Measurements from ENCODE around the gene ERI3.

The ERI3 gene

DNA sequence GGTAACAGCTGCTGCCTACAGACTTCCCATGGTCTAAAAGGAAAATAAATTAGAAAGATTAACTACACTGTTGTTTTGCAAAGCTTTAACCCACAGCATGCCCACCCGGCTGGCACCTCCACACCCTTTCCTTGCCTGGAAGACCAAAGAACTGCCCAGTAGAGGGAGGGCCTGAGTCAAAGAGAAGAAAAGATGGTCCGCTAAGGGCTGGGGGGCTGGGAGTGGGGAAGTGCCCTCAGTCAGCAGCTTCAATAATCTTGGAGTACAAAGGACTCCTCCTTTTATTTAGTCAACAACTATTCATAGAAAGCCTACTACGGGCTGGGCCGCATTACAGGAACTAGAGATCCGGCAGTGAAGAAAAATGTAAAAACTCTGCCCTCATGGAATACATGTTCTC lies 40.6 kb downstream of the ERI3 start:
- no peak for DNase-seq

- no peak for DNase-seq
These were observed 41.7 kb downstream of the ERI3 start for GRCh38 chr1:44313265-44313918.

- DNase-seq = no peak
These were observed 42.5 kb downstream of the ERI3 start for GRCh38 chr1:44312399-44313196.

GRCh38 chr1:44310006-44310405 lies 45.1 kb downstream of the ERI3 start:
- DNase-seq = no peak

DNA sequence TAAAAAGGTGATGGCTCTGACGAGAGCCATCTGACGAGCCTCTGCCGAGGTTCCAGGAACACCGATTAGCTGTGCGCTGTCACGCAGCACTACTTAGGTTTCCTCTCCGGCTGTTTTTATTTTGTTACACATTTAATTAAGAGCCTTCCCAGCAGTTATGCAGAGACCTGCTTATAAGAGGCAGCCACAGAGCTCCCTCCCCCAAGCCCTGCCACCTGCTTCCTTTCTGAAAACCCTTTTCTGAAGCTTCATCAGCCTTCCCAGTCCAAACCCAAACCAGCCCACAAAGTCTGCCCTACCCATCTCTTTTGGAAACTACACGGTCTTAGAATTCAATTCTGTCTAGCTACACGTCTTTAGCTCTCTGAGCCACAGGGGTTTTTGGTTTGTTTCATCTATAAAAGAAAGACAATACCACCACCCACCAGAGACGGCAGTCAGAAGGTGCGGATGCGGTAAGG lies 49.1 kb downstream of the ERI3 start:
- no peak for DNase-seq

DNA sequence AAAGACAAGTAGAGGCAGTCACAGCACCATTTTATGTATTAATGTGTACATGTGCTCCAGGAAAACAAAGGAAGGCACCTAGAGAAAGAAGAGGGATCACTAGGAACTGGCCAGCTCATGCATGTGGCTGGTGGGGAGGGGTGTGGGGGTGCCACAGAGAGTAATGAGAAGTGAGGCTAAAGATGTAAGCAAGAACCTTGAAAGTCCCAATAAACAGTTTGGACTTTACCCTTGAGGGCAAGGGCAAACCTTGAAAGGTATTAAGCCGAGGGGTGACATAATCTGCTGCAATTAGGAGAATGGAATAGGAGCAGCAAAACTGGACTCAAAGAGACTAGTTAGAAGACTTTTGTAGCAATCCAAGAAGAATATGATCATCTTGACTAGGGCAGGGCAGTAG lies 51.5 kb downstream of the ERI3 start:
- no peak for DNase-seq

- DNase-seq = no peak
These were observed 52.5 kb downstream of the ERI3 start for GRCh38 chr1:44302541-44302940.

DNA sequence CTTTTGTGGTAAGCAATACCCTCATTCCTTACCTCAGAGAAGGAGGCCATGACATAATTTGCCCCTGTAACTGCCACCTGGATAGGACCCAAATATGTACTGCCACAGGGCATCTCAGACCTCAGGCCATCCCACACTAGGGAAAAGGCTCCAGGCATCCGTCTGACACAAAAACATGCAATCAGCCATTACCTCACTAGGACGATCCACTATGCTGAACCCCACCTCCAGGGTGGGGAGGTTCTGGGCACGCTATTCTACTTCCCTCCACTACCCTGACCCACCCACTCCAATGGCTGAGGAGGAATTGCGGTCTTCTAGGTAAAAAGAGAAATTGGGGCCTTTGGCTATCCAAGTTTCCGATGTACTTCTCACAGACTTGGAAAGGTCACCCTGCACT lies 53.6 kb downstream of the ERI3 start:
- no peak for DNase-seq

DNA sequence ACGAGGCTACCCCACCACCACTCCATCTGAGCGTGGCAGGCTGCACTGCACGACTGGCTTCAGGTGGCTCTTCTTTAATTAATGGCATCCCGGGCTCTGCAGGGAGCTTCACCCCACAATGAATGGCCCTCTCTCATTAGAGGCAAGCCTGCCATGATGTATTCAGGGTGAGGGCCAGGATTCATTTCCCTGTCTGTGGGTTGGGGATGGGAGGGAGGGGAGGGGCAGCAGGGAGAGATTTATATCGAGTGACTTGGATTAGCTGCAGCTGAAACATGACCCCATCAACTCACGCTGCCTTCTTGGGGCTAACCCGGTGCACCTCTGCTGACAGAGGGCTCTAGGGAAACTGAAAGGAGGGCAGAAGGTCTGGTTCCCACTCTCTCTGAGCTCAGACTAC lies 54.2 kb downstream of the ERI3 start:
- DNase-seq = no peak

DNA sequence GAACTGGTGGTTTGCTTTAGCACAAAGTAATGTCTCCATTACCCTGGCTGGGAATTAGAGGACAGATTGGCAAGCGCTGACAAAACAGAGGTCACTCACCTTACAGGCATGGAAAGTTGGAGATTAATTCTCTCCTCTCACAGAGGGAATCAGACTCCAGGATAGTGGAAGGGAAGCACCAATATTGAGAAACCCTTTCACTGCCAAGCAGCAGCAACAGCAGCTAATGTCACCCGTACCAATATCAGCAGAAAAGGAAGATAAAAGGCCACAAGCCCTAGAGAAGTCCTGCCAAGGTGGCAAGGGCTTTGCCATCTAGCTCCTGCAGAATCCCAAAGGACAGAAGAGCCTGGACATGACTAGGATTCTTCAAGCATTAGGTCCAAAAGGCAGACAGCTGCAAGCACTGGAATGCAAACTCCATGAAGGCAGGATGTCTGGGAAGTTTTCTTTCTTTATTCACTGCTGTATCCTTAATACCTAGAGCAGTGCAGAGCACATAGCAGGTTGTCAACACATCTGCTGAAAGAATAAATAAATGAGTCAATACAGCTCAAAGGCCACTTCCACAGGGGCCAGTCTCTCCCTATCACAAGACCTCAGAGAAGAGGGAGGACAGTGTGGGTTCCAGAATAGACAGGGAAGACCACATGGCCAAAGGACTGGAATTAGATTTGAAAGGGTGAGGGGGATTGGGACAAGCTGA lies 57.2 kb downstream of the ERI3 start:
- DNase-seq = no peak

DNA sequence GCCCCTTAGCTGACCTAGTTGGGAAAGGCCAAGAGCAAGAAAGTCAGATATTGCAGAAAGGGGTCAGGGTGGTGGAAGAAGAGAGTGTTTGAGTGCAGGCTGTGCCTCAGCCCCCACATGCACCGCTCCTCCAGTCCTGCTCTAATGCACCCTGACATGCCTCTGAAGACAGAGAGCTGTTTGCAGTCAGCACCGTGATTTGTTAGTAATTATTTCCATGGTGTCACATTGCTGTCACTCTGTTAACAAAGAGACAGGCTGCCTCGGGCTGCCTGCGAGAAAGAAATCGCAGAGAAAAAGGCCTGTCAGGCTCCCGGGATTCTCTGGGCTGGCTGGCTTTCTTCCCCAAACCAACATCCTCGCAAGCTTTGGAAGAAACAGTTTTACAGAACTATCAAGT lies 58.3 kb downstream of the ERI3 start:
- DNase-seq = no peak

- DNase-seq = no peak
These were observed 59.0 kb downstream of the ERI3 start for GRCh38 chr1:44296086-44296485.

GRCh38 chr1:44294588-44295007 lies 60.5 kb downstream of the ERI3 start:
- no peak for DNase-seq

DNA sequence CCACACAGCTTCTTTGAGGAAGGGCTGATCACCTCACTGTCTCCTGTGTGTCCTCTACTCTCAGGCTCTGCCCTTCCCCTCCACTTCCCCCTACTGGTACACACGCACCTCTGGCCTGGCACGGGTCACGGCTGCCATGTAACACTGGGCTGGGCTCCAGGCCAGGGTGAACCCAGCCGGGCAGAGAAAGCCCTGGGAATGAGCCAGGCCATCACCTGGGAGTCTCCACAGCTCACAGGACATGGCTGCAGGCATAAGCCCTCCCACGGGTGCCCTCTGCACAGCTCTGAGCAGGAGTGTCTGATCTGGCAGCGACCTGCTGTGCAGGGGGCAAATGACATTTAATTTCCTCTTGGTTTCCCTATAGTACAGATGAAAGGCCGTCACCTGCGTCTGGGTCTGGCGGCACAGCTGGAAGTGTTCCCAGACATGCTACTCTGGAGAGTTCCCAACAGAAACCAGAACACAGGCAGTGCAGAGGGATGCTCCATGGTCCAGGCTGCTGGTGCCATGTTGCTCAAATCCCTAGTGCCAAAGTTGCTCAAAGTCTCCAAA lies 61.2 kb downstream of the ERI3 start:
- no peak for DNase-seq

GRCh38 chr1:44292651-44293050 lies 62.4 kb downstream of the ERI3 start:
- no peak for DNase-seq

GRCh38 chr1:44290250-44291094 lies 64.6 kb downstream of the ERI3 start:
- DNase-seq = no peak

DNA sequence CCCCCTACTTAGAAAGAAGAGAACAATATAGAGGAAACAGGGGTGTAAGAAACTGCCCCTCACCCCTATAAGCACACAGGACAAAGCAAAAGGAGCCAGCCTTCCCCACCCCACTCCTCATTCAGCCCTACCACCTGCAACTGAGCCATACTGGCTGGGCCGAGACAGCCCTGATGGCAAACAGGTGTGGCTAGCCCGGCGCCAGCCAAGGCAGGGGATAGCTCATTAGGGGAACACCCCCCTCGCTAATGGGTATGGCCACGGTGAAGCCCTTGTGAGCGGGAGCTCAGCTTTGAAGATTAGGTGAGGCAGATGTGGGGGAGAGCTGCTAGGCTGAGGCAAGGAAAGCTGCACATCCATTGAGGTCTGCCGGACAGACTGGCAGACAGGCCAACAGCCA lies 65.5 kb downstream of the ERI3 start:
- DNase-seq = no peak

DNA sequence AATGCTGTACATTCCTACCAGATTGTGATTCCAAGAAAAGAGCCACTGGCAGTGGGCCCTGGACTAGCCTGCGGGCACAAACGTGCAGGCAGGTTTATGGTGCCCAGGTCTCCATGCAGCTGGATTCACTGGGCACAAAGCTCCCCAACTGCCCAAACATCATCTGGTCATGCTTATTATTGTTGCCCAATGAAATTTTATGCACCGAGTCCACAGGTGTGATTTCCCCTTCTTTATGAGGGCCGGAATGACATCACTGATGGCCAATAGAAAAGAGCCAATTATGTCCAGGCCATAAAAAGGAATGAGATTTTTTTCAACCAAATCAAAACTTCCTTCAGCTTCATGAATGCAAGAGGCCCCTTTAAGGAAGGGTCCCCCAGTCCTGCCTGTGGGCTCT lies 66.2 kb downstream of the ERI3 start:
- DNase-seq = no peak

DNA sequence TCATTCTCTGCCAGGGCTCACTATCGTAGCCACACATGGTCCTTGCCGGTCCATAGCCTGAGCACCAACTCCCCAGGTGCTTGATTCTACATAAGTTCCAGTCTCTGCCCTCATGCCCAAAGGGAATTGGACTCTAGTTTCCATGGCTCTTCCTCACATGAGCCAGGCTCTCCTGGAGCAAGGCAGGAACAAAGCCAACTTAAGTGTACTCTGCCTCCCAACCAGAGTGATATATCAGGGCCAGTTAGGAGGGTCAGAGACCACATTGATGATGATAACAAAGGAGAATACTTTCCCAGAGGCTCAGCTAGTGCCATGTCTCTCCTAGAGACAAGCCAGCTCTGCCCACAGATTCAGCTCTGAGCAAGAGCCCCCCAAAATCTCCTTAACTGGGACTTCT lies 70.9 kb downstream of the ERI3 start:
- no peak for DNase-seq

DNA sequence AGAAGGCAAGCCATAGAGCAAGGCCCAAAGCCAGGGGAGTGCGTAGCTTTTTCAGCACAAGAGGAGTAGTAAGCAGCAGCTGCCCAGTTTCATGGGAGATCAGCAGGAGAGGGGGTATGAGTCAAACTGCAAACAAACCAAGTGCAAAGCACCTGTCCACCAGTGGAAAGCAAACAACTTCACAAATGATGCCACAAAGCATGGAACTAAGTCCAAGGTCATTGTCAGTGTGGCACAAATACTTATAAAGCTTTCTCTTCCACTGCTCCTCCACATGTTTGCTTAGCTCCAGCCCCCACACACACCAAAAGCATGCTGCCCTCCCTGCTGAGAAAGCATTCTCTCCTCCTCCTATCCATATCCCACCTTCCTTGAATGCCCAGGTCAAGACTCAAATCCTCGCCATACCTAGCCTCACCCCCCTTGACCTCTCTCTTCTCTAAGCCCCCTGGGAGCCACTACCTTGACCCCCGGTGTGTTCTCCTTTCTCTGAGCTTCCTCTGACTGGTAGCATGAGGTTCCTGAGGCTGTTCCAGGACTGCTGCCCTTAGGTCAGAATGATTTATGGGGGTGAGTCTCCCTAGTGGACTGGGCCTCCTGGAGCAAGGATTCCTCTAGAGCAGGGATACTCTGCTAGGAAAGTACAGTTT lies 71.4 kb downstream of the ERI3 start:
- DNase-seq = no peak

DNA sequence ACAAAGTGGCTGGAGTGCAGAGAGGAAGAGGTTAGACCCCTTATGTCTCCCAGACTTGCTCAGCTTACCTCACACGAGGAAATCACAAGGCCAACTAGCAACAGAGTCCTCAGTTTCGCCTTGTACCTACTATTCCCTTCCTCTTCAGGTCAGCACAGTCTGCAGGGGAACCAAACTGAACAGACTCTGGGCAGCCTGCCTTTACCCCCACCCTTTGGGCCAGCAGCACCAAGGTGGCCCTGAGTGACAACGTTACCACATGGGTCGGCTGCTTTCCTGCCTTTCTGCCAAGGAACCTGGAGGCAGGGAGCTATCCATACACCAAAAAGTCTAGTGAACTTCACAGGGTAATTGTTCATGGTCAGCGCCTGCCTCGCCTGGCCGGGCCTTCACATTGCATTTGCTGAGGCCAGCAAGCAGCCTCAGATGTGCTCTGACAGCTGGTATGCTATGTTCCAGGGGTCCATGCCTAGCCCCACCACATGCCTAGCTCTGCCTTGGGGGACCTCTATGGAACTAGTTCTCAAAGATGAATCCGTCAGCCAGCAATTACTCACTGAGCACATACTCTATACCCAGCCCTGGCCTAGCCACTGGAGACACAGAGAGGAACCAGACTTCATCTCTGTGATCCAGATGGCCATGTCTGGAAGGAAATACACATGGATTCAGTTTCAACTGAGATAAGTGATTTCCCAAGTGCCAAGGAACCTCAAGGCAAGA lies 72.2 kb downstream of the ERI3 start:
- no peak for DNase-seq
